Measurements from ENCODE around the gene RLN3.
"Not testable (repeated sequence)": the region's sequence is repeated elsewhere in the genome, so short reads cannot be mapped to it uniquely, and the experiment has no call there.

- not testable (repeated sequence) for TF ChIP-seq TARDBP (IDR thresholded peaks at IDR 0.05); FOXM1 (IDR thresholded peaks at IDR 0.05; ENCODE audit: borderline replicate concordance); PKNOX1 (IDR thresholded peaks at IDR 0.05); FOXK2 (IDR thresholded peaks at IDR 0.05); ELF4 (IDR thresholded peaks at IDR 0.05)
Measured at GRCh38 chr19:14050961-14051360, 23.0 kb downstream of the RLN3 start.

All from HEK293T (cell line).